LNCAP (cell line): Measurements from ENCODE around the gene MPV17.

ENCODE experiments used
- TF ChIP-seq, protein P1 (sequence below): fragments of 450-650 bp; IDR thresholded peaks from 2 replicates; pipeline ENCODE4 v1.5.1; 2017; ENCODE audit warnings: mild to moderate bottlenecking

MPV17 gene

DNA sequence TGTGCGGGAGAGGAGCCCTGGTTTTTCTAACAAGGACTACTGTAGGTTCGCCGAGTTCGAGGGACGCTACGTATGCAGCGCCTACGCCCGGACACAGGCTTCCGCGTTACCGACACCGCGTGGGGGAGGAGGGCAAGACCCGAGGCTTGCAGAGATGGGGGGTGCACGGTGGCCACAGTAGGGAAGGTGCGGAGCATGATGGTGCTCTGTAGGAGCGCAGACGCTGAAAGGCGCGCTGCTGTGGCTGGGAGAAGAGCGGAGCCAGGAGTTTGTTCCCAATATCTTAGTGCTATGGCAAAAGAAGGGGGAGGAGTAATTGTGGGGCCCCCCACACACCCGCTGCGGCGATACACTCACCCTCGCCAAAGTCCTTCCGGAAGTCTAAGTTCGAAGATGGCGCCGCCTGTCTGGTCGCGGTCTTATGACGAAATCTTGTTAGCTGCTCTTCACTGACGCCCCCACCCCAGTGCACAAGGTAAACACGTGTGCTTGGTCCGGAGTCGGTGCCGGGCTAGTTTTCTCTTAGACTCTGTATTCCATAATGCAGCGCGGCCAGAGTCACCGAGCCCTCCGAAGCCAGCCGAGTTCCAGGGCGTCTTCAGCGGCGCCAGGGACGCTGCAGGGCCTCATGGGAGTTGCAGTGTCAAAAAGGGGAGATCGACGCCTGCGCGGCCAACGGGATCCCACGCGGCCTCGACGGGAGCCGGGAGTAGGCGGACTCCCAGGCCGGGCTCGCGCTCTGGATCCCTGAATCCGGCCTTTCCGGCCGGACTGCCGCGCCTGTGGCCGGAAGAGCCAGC is 33.7 kb upstream of the MPV17 start, which contains the start of gene GTF3C2:
Gene GTF3C2 (minus strand): TSS at position 383 of the 800 bp plus-strand sequence. CDS start 13,210 bp downstream, outside the sequence.
- TF ChIP-seq, protein P1, sequence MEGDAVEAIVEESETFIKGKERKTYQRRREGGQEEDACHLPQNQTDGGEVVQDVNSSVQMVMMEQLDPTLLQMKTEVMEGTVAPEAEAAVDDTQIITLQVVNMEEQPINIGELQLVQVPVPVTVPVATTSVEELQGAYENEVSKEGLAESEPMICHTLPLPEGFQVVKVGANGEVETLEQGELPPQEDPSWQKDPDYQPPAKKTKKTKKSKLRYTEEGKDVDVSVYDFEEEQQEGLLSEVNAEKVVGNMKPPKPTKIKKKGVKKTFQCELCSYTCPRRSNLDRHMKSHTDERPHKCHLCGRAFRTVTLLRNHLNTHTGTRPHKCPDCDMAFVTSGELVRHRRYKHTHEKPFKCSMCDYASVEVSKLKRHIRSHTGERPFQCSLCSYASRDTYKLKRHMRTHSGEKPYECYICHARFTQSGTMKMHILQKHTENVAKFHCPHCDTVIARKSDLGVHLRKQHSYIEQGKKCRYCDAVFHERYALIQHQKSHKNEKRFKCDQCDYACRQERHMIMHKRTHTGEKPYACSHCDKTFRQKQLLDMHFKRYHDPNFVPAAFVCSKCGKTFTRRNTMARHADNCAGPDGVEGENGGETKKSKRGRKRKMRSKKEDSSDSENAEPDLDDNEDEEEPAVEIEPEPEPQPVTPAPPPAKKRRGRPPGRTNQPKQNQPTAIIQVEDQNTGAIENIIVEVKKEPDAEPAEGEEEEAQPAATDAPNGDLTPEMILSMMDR, result no peak

GRCh38 chr2:27356056-27356381 is 33.1 kb upstream of the MPV17 start:
- TF ChIP-seq, protein P1, result no peak

- TF ChIP-seq, protein P1, result no peak
These were observed 31.7 kb upstream of the MPV17 start for GRCh38 chr2:27354597-27354927.

DNA sequence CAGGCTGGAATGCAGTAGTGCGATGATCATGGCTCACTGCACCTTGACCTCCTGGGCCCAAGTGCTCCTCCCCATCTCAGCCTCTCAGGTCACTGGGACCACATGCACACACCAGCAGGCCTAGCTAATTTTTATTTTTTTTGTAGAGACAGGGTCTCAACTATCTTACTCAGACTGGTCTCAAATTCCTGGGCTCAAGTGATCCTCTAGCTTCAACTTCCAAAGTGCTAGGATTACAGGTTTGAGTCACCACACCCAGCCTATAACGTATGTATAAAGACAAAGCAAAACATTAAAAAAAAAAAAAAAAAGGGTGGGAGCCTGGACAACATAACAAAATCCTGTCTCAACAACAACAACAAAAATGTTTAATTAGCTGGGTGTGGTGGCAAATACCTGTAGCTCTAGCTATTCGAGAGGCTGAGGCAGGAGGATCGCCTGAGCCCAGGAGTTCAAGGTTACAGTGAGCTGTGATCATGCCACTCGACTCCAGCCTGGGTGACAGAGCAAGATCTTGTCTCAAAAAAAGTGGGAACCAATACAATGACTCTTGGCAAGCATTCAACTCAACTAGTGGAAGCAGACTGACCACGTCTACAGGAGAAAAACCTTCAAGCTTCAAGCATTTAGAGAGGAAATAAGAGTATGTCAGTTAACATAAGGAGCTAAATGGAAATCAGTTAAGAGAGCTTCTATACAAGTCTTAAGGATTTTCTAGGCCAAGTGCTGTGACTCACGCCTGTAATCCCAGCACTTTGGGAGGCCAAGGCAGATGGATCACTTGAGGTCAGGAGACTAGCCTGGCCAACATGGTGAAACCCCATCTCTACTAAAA is 31.1 kb upstream of the MPV17 start:
- TF ChIP-seq, protein P1, result no peak

- TF ChIP-seq, protein P1, result no peak
These were observed 29.1 kb upstream of the MPV17 start for GRCh38 chr2:27351802-27352598.

GRCh38 chr2:27350106-27350693 is 27.3 kb upstream of the MPV17 start:
- TF ChIP-seq, protein P1, result no peak

- TF ChIP-seq, protein P1, result no peak
These were observed 24.7 kb upstream of the MPV17 start for GRCh38 chr2:27347641-27348040.
